Mesendoderm (in vitro differentiated cells): ENCODE data around the gene TMEM115.

Source experiments
- DNase-seq: peaks from one replicate; pipeline ENCODE4 v3.0.0; 2013
- H2AK5ac ChIP-seq: 2 replicates; pipeline ENCODE4 v1.6.1; 2013; ENCODE audit warnings: low read length, inconsistent platforms
- H2BK120ac ChIP-seq: 2 replicates; pipeline ENCODE4 v1.6.1; 2013; ENCODE audit warnings: low read depth, mild to moderate bottlenecking, low read length, moderate library complexity, mixed read lengths
- H2BK15ac ChIP-seq: replicated peaks from 2 replicates; pipeline ENCODE4 v1.6.1; 2013; ENCODE audit warnings: low read depth, mild to moderate bottlenecking, moderate library complexity
- H2BK5ac ChIP-seq: 2 replicates; pipeline ENCODE4 v1.6.1; 2013; ENCODE audit warnings: low read length, inconsistent platforms
- H3K18ac ChIP-seq: 2 replicates; pipeline ENCODE4 v1.6.1; 2013; ENCODE audit warnings: mild to moderate bottlenecking, low read length, mixed read lengths
- H3K23ac ChIP-seq: one replicate; pipeline ENCODE4 v1.6.1; 2013; ENCODE audit warnings: low read length
- H3K27ac ChIP-seq: 2 replicates; pipeline ENCODE4 v1.5.1; 2013; ENCODE audit warnings: low read depth, mild to moderate bottlenecking, inconsistent platforms, low read length, moderate library complexity
- H3K27me3 ChIP-seq: 2 replicates; pipeline ENCODE4 v1.6.1; 2013; ENCODE audit warnings: low read length, control low read depth, mild to moderate bottlenecking, inconsistent platforms; ENCODE audit not compliant: insufficient read depth, poor library complexity
- H3K36me3 ChIP-seq: 2 replicates; pipeline ENCODE4 v1.6.1; 2013; ENCODE audit warnings: low read length, inconsistent platforms; ENCODE audit not compliant: control insufficient read depth, insufficient read depth
- H3K4ac ChIP-seq: one replicate; pipeline ENCODE4 v1.6.1; 2013; ENCODE audit warnings: low read depth, mild to moderate bottlenecking, low read length, moderate library complexity
- H3K4me1 ChIP-seq: 2 replicates; pipeline ENCODE4 v1.6.1; 2013; ENCODE audit warnings: low read depth, low read length, inconsistent platforms; ENCODE audit not compliant: control insufficient read depth
- H3K4me2 ChIP-seq: 2 replicates; pipeline ENCODE4 v1.6.1; 2013; ENCODE audit warnings: low read length
- H3K4me3 ChIP-seq: 2 replicates; pipeline ENCODE4 v1.5.1; 2013; ENCODE audit warnings: mild to moderate bottlenecking, low read length
- H3K56ac ChIP-seq: one replicate; pipeline ENCODE4 v1.6.1; 2013; ENCODE audit warnings: low read length
- H3K79me1 ChIP-seq: 2 replicates; pipeline ENCODE4 v1.6.1; 2013; ENCODE audit warnings: low read length, inconsistent platforms
- H3K79me2 ChIP-seq: 2 replicates; pipeline ENCODE4 v1.6.1; 2013; ENCODE audit warnings: mild to moderate bottlenecking, low read length; ENCODE audit not compliant: control insufficient read depth, insufficient read depth
- H3K9ac ChIP-seq: 2 replicates; pipeline ENCODE4 v1.6.1; 2013; ENCODE audit warnings: low read length, inconsistent platforms
- H4K5ac ChIP-seq: one replicate; pipeline ENCODE4 v1.6.1; 2013; ENCODE audit warnings: low read length
- H4K8ac ChIP-seq: one replicate; pipeline ENCODE4 v1.6.1; 2013; ENCODE audit warnings: low read depth, mild to moderate bottlenecking, control low read depth, low read length, moderate library complexity
- WGBS: extraction: QIAGEN DNeasy Blood & Tissue Kit; methylation state at CpG from one replicate; pipeline ENCODE4 v1.1.7; 2013; ENCODE audit warnings: low lambda C conversion rate, missing lambda C conversion rate; ENCODE audit not compliant: insufficient coverage; ENCODE audit errors: extremely low coverage; 5-methylcytosine and 5-hydroxymethylcytosine counted together

The TMEM115 gene

DNA sequence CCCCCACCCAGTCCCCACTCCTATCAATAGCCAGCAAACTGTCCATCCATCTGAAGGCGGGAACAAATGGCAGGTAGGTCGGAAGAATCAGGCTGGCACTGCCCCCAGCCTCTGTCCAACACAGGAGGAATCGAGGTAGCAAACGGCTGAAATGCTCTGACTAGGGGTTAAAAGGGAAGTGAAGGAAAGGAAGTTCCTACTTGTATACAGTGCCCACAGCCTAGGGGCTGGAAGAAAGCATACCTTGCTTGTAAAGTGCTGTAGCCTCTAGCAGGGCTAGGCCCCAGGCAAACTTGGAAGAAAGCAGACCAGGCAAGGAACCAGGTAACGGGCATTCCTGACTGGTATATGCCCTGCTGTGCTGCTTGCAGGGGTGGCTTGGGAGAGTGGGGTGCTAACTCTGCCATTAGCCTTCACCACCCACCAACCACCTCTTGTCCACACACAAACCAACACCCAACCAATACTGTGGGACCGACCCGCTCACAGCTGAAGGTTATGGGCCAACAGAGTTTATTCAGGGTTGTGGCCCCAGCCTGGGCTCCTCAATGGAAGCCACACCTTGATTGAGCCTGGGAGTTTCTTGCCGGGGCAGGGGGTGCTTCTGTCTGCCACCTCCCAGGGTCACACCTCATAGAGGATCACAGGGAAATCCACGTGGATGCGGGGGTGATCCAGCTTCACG is 33.7 kb downstream of the TMEM115 start:
- Histone ChIP-seq H4K8ac (no peak overlapping the region), H3K27ac (no peak overlapping the region), H3K9ac (no peak overlapping the region), H2BK15ac (no peak overlapping the region), H3K4me2 (no peak overlapping the region), H3K4ac (no peak overlapping the region), H3K18ac (no peak overlapping the region), H2AK5ac (no peak overlapping the region), H4K5ac (no peak overlapping the region), H3K56ac (no peak overlapping the region), H3K79me1 (peaks cover 8% of the 10 kb centered on the region), H2BK120ac (no peak overlapping the region), H2BK5ac (no peak overlapping the region), H3K27me3 (no peaks in the 10 kb centered on the region), H3K4me3 (no peak overlapping the region), H3K23ac (no peak overlapping the region), H3K36me3 (peaks cover 8% of the 10 kb centered on the region), H3K79me2 (peaks cover 14% of the 10 kb centered on the region), H3K4me1 (peaks cover 7% of the 10 kb centered on the region)
- no peak for DNase-seq
- no CpG with 5 or more reads among the region's 11 CpGs for WGBS

GRCh38 chr3:50325113-50325480 is 34.2 kb downstream of the TMEM115 start:
- Histone ChIP-seq H3K4me3 (no peak overlapping the region), H4K5ac (no peak overlapping the region), H3K36me3 (peaks cover 6% of the 10 kb centered on the region), H3K23ac (no peak overlapping the region), H3K27ac (no peak overlapping the region), H3K79me2 (peaks cover 19% of the 10 kb centered on the region), H3K18ac (no peak overlapping the region), H2BK5ac (no peak overlapping the region), H3K4me1 (peaks cover 11% of the 10 kb centered on the region), H3K79me1 (peaks cover 12% of the 10 kb centered on the region), H3K4ac (no peak overlapping the region), H2BK120ac (no peak overlapping the region), H2AK5ac (no peak overlapping the region), H2BK15ac (no peak overlapping the region), H3K9ac (no peak overlapping the region), H3K27me3 (no peaks in the 10 kb centered on the region), H3K56ac (no peak overlapping the region), H4K8ac (no peak overlapping the region), H3K4me2 (no peak overlapping the region)
- WGBS: no CpG with 5 or more reads among the region's 2 CpGs
- no peak for DNase-seq

GRCh38 chr3:50324351-50325112 is 34.8 kb downstream of the TMEM115 start:
- no CpG with 5 or more reads among the region's 4 CpGs for WGBS
- peak overlapping the region; percentile 2 for H3K9ac ChIP-seq

DNA sequence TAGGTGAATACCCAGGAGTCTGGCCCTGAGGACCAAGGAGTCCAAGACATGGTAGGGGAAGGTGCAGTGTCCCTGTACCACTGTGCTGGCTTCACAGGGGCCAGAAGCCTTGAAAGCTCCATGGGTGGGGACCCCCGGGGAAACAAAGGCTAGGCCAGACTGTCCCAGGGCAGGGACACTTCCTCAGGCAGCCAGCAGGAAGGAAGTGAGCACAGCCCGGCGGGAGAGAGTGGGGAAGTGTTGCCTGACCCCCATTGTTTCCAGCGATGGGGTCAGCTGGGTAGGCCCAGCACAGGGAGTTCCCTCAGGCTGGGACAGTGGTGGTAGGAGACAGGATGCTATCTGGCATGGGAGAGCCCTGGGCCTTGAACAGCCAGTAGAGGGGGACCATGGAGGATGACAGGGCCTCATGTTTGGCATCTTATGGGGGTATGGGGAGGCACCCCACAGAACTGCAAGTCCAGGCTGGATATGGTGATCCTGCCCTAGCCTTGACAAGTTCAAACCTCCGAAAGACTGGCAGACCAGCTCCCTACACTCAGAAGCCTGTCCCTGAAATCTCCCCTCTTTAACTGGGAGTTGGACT is 35.6 kb downstream of the TMEM115 start:
- Histone ChIP-seq H3K27ac (no peak overlapping the region), H3K56ac (peak overlapping the region; percentile 96), H2BK15ac (no peak overlapping the region), H3K79me2 (peaks cover 32% of the 10 kb centered on the region), H2AK5ac (no peak overlapping the region), H3K4me3 (no peak overlapping the region), H3K4me2 (no peak overlapping the region), H3K4ac (no peak overlapping the region), H4K5ac (no peak overlapping the region), H4K8ac (no peak overlapping the region), H3K27me3 (no peaks in the 10 kb centered on the region), H3K4me1 (peaks cover 14% of the 10 kb centered on the region), H2BK120ac (no peak overlapping the region), H3K36me3 (peaks cover 9% of the 10 kb centered on the region), H3K9ac (peak overlapping the region; percentile 3), H3K79me1 (peaks cover 23% of the 10 kb centered on the region), H2BK5ac (no peak overlapping the region), H3K23ac (no peak overlapping the region), H3K18ac (no peak overlapping the region)
- DNase-seq: no peak
- WGBS: no CpG with 5 or more reads among the region's 5 CpGs

More at GRCh38 chr3:50324351-50325112, 34.8 kb downstream of the TMEM115 start:
- no peak overlapping the region for H4K5ac ChIP-seq
- H2AK5ac ChIP-seq: peak overlapping the region; percentile 20
- H3K18ac ChIP-seq: no peak overlapping the region
- H3K79me1 ChIP-seq: peaks cover 18% of the 10 kb centered on the region
- H3K4me2 ChIP-seq: no peak overlapping the region
- peaks cover 14% of the 10 kb centered on the region for H3K4me1 ChIP-seq
- no peak overlapping the region for H3K4me3 ChIP-seq
- H4K8ac ChIP-seq: no peak overlapping the region
- H3K4ac ChIP-seq: no peak overlapping the region
- H3K79me2 ChIP-seq: peaks cover 24% of the 10 kb centered on the region
- DNase-seq: peak; percentile 93
- no peak overlapping the region for H2BK5ac ChIP-seq
- H3K56ac ChIP-seq: peak overlapping the region; percentile 35
- H2BK120ac ChIP-seq: no peak overlapping the region
- peaks cover 8% of the 10 kb centered on the region for H3K36me3 ChIP-seq
- H3K27me3 ChIP-seq: no peaks in the 10 kb centered on the region
- H3K27ac ChIP-seq: no peak overlapping the region
- no peak overlapping the region for H3K23ac ChIP-seq
- H2BK15ac ChIP-seq: no peak overlapping the region

- DNase-seq: no peak
- Histone ChIP-seq H3K36me3 (peaks cover 11% of the 10 kb centered on the region), H3K9ac (peak overlapping the region; percentile 97), H3K4me2 (no peak overlapping the region), H3K4me3 (no peak overlapping the region), H3K79me1 (peaks cover 26% of the 10 kb centered on the region), H4K5ac (no peak overlapping the region), H3K4me1 (peaks cover 14% of the 10 kb centered on the region), H4K8ac (no peak overlapping the region), H3K56ac (peak overlapping the region; percentile 96), H3K27me3 (no peaks in the 10 kb centered on the region), H2BK15ac (no peak overlapping the region), H2BK120ac (no peak overlapping the region), H3K4ac (no peak overlapping the region), H2AK5ac (no peak overlapping the region), H3K79me2 (peaks cover 36% of the 10 kb centered on the region), H2BK5ac (peak overlapping the region; percentile 35), H3K27ac (no peak overlapping the region), H3K18ac (no peak overlapping the region), H3K23ac (no peak overlapping the region)
- no CpG with 5 or more reads among the region's 4 CpGs for WGBS
These were observed 36.2 kb downstream of the TMEM115 start for GRCh38 chr3:50323092-50323600.
